GM19468 (cell line): ENCODE results near the gene EXOC7.
"Not testable (repeated sequence)": the region's sequence is repeated elsewhere in the genome, so short reads cannot be mapped to it uniquely, and the experiment has no call there.

Source experiments
- ATAC-seq: cut with Tn5 transposase; IDR thresholded peaks from one replicate; pipeline ENCODE4 v1.9.1; 2021; ENCODE audit warnings: mild to moderate bottlenecking, moderate library complexity, moderate number of reproducible peaks; ENCODE audit not compliant: unreplicated experiment; ENCODE audit errors: extremely low read depth

EXOC7 gene

DNA sequence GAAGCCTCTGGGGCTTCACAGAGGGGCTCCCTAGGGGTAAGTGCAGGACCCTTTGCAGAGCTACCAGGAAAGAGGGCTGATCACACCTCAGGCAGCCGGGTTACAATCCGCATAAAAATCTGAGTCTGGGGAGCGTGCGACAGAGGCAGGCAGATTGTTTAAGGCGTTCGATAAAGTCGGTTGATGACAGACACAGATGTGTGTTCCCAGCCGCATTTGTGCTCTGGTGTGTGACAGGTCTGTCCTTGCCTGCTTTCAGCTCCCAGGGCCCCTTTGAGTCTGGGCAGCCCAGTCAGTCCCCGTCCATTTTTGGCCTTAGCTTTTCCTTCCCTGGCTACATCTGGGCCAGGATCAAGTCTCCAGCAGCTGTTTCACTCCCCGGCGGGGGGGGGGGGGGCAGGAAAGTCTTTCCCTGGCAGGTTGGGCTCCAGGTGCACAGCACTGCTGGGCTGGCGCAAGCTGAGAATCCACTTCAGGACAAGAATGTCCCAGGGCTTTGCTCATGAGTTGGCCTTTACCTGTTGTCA, 25.9 kb downstream of the EXOC7 start:
- no peak for ATAC-seq

DNA sequence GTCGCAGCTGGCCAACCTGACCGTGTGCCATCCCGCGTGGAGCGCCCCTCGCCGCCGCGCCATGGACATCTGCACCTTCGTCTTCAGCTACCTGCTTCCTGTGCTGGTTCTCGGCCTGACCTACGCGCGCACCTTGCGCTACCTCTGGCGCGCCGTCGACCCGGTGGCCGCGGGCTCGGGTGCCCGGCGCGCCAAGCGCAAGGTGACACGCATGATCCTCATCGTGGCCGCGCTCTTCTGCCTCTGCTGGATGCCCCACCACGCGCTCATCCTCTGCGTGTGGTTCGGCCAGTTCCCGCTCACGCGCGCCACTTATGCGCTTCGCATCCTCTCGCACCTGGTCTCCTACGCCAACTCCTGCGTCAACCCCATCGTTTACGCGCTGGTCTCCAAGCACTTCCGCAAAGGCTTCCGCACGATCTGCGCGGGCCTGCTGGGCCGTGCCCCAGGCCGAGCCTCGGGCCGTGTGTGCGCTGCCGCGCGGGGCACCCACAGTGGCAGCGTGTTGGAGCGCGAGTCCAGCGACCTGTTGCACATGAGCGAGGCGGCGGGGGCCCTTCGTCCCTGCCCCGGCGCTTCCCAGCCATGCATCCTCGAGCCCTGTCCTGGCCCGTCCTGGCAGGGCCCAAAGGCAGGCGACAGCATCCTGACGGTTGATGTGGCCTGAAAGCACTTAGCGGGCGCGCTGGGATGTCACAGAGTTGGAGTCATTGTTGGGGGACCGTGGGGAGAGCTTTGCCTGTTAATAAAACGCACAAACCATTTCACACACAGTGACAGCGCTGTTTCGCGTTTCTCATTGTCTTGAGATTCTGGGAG, 26.6 kb downstream of the EXOC7 start:
- ATAC-seq = no peak

DNA sequence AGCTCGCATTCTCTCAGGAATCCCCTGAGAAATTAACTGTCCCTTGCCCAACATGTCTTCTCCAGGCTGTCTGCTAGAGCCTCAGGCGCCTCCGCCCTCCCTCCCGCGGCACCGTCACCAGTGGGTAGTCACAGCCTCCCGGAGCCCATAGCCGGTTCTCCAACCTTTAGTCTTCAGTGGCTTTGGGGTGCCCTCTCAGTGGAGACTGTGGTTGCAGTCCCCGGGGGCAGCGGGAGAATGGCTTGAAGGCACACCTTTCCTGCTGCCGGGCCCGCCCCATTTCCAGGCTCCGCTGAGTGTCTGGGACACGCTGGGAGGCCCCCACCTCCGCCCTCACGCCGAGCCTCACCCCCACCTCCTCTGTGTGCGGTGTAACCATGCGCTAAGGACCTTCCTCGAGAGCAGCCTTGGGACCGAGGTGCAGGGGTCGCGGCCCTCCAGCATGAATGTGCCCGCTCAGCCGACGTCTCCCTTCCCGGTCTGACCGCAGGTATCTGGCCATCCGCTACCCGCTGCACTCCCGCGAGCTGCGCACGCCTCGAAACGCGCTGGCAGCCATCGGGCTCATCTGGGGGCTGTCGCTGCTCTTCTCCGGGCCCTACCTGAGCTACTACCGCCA, 27.3 kb downstream of the EXOC7 start:
- ATAC-seq = no peak

DNA sequence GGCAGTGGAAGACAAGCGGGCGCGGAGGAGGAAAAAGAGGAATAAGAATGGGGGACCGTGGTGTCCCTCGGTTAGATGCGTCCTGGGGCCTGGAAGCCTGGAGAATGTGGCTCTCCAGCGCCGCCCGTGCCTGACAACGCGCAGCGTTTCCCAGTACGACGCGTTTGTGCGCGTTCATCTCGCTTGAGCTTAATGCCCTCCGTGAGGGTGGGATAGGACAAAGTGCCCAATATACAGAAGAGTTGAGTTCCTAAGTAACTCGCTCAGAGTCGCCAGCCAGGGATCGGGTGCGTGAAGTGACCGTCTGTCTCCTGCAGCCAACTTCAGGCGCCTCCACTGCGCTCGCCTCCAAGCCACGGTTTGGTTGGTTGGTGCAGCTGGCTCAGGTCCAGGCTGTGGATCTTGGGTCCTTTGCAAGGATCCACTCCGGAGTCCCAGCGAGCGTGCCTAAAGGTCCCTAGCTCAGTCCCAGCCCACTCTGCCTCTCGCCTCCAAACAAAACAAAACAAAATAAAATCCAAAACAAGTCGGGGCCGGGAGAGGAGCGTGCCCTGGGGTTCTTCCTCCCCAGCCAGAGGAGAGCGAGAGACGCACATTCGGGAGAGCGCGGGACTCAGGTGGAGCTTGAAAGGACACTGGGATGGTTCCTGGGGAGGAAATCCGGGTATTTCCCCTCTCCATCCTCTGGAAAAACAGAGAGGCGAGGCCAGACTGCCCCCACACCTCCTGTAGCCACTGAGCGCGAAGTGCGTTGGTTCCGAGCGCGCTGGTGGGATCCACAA, 28.0 kb downstream of the EXOC7 start:
- ATAC-seq = no peak

DNA sequence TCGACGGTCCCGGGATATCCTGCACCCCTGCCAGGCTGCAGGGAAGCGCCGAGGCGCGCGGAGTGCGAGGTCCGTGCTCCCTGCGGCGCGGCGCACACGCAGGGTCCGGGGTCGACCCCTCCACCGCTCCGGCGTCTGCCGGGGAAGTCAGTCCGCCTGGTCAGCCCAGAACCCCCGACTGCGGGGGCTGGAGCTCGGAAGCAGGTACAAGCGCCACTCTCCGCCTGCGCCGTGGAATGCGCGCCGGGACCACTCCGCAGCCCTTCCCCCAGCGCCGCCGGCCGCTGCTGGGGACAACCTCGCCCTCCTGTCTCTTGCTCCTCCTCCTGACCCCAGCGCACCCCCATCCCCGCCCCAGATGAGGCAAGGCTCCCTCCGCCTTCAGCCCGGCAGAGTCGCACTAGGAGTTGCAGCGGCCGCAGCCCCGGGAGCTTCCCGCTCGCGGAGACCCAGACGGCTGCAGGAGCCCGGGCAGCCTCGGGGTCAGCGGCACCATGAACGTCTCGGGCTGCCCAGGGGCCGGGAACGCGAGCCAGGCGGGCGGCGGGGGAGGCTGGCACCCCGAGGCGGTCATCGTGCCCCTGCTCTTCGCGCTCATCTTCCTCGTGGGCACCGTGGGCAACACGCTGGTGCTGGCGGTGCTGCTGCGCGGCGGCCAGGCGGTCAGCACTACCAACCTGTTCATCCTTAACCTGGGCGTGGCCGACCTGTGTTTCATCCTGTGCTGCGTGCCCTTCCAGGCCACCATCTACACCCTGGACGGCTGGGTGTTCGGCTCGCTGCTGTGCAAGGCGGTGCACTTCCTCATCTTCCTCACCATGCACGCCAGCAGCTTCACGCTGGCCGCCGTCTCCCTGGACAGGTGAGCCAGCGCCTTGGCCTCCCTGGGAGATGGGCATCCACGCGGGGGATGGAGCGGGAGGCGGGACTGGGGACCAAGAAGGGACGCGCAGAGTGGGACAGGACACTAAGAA, 28.9 kb downstream of the EXOC7 start, which contains the start of gene GALR2:
TSS of gene GALR2 (plus strand) at position 392 of the 974 bp plus-strand sequence. CDS start at position 495, 103 bp downstream.
- no peak for ATAC-seq

DNA sequence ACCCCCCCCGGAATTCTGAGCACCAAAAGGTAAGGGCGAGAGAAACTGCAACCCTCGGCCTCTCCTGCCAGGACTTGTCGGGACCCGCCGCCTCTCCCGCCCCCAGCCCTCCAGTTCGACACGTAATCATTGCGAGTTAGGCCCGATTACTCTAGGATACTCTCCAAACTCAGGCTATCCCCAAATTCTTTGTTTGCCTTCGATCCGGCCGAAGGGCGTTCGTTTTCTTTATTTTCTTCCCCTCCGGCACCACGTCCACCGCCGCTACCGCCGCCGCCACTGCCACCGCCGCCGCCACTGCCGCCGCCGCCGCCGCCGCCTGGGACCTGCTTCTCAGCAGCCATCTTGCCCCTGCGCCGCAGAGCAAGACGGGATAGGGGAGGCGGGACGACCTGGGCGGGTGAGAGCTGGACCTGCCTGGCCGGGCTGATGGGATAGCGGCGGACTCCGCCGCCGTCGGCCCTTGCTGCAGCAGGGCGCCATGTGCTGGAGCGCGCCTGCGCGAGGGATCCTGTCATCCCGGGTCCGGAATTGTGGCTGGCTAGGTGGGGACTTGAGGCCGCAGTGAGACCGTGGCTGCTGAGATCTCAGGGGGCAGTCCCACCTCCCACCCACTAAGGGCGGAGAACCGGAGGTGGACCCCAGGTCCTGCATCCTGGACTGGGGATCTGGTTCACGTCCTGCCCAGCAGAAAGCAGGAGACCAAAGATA, 31.3 kb downstream of the EXOC7 start, which contains the start of gene SRP68:
TSS of gene SRP68 (minus strand) at position 370 of the 711 bp plus-strand sequence. CDS start at position 344, 26 bp downstream.
- ATAC-seq = peak; percentile 41

DNA sequence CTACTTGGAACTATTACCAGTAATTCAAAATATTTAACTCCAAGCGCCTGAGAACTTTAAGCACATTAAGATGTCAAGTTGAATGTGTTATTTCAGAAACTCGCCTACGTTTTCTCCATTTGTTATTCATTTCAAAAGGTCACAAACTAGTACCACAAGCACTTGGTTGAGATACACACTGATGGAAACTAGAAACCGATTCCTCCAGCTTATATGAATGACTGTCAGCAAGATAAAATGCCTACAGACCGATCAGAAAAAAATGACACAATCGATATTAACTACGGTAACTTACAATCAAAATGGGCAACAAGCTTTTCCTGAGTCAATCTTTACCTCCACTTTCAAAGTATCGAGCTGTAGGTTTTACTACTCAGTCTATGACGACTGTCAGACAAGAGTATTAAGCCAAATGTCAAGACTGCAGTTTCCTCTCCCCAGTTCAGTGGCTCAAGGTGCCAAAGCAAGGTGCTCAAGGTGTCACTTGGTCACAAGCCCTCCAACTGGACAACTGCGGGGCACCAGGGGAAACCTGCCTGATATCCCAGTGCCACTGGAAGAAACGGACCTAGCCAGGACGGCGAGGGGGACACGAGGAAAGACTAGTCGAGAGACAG, 31.9 kb downstream of the EXOC7 start:
- ATAC-seq = no peak

DNA sequence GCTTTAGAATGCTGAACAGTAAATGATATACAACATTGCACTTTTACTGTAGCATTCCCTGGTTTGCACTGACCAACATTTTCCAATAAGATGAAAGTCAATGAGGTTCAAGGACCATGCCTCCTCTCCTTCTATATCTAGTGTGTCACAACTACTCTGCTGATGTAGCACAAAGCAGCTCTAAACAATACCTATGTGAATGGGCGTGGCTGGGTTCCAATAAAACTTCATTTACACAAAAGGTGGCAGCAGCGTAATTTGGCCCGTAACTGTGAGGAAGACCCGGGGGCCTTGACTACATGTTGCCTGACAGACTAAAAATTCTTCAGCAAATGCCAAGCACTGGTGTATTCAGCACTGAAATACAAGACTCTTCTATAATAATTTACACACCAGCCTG, 37.8 kb downstream of the EXOC7 start:
- no peak for ATAC-seq

DNA sequence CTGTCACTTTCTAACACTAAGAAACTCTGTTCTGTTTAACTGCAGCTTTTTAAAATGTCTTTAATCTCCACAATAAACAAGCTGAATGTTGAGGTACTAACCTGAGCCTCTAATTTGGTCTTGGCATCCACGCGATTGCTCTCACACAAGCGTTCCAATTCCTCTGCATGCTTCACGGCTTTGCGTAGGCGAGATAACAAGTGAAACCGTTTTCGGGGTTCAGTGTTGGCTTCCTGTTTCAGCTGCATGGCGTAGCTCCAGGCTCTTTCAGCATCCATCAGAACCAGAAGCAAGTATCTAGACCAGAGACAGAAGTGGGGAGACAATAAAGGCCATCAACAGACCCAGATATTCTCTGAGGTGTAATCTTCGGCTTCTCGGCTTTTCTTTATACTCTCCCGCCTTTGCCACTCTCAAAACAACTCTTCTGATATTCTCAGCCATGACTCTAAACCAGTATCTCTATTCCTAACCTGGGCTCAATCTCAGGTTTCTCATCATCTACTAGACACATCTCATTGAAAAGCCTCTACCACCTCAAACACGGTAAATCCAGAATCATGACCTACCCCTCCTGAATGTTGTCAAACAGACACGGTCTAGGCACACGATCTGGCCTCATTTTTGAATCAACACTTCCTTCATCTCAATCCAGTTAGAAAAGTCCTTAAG, 39.6 kb downstream of the EXOC7 start:
- ATAC-seq = no peak

DNA sequence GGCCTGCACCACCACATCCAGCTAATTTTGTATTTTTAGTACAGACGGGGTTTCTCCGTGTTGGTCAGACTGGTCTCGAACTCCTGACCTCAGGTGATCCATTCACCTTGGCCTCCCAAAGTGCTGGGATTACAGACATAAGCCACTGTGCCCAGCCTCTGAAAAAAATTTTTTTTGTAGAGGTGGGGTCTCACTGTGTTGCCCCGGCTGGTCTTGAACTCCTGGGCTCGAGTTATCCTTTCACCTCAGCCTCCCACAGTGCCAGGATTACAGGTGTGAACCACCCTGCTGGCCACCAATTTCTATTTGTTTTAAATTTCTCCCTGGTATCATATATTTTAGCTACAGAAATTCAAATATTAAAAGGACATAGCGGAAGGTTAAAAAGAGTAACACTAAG, 45.3 kb downstream of the EXOC7 start:
- not testable (repeated sequence) for ATAC-seq

DNA sequence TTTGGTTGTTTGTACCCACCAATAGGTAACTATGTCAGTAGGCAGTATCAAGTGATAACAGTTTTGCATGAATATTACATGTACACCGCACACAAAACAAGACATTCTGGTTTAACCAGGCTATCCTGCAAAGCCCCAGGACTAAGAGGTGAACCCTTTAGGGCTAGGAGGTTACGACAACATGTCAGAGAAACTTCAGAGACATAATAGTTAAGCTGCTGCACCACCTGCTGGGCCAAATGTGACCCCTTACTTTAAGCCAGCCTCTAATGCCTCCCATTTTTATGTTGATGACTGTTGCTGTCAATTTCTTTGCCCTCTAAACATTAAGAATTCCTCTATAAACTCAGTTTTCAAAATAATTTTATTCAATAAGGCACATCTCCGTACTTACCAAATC, 46.7 kb downstream of the EXOC7 start:
- no peak for ATAC-seq

DNA sequence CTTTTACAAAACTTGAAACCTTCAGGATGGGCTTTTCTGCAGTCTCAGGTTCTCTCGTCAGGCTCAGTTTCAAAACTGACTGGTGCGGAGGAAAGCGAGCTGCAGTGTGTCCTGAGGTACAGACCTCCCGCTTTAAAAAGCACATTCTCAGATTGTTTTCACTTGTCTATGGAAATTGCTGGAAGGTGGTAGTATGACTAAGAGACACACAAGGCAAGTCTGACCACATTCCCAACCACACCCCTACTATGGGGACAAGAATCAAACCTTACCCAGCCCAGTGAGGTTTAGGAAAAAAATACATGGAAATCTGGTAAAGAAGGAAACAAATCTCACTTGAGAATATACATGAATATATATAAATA, 49.5 kb downstream of the EXOC7 start:
- no peak for ATAC-seq

DNA sequence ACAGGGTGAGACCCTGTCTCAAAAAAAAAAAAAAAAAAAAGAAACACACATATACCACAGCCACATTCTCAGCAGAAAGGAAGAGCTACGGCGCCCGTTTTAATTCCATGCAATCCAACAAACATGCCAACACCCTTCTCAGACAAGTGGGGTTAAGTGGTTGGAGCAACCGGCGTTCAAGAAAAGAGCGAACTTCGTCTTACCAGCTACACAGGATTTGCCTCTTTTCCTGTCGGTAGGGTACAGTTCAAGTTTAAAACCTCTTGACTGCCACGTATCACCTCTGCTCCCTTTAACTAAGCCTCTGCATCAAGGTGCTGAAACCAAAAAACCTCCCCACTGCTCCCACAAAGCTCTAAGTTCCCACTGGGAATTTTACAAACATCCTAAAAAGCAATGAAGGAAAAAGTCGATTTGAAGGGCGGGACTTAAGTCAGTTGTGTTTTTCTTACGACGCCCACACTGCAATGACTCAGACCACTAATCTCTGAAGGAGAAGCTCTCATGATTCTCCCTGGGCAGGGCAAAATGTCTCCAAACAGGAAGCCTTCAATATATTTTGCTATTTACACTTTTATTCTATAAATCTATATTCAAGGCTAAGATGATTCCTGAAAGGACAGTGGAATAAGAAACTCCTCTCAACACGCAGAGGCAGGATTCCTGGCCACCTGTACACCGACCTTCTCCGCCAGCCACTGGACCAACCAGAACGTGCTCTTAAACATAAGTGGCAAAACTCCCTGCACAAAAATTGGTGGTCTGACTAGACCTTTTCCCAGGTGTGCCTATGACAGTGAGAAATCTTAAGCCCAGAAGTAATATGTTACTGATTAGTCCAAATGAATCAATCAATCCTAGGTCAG, 50.1 kb downstream of the EXOC7 start:
- no peak for ATAC-seq

DNA sequence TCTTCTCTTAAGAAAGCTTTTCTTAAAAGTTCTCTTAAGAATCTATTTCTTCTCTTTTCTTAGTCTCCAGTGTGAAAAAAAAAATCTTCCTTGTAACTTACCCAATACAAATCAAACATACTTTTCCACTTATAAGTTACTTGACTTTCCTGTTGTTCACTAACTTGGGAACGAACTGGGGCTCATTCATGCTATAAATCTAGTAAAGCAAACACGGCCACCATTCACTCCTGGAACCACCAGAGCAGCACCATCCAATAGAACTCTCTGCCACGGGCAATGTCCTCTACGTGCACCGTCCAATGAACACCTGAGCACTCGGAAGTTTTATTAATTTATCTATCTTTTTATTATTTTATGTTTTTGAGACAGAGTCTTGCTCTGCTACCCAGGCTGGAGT, 52.0 kb downstream of the EXOC7 start:
- no peak for ATAC-seq

DNA sequence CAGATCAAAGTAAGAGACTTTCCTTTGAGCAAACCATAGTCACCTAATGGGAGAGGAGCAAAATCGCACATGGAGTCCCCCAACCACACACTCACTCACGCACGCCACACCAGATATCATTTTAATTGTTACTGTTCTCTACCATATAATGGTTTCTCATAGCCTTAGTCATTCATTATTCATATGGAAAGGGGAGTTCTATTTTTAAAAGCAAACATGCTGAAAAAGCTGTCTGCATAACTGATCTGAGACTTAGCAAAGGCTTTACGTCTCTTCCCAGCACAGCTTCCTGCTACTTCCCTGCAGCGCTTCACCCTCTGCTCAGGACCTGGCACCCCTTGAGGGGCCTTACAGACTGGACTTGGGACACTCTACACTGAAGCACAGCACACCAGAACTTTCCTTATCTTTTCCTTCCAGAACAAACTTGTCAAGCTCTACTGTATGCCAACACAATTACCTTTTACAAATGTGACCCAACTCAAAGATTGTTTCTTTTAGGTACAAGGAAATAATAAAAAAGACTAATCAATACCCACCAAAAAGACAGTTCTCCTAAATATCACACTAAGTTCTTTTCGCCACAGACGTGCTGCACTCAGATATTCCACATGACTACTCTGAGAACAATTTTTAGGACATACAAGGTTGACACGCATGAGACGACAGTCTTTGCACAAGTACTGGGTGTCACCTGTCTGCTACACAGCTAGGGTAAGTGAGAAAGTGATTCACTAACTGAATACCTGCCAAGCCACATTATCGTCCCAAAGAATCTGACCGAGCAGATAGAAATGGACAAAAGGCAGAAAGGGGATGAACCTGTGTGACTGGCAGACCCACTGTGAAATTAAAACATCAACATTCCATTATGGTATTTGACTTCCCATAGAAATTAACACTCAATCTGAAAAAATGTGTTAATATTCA, 52.8 kb downstream of the EXOC7 start:
- ATAC-seq = no peak
